ENCODE data around the gene WDFY4. TPM values are rescaled to one million over a fixed set of nuclear protein-coding genes. Genes with fewer than 3 reads are reported as not detected.

WDFY4 gene
- total RNA-seq, 1 experiment from 2014 or later, result not detected

DNA sequence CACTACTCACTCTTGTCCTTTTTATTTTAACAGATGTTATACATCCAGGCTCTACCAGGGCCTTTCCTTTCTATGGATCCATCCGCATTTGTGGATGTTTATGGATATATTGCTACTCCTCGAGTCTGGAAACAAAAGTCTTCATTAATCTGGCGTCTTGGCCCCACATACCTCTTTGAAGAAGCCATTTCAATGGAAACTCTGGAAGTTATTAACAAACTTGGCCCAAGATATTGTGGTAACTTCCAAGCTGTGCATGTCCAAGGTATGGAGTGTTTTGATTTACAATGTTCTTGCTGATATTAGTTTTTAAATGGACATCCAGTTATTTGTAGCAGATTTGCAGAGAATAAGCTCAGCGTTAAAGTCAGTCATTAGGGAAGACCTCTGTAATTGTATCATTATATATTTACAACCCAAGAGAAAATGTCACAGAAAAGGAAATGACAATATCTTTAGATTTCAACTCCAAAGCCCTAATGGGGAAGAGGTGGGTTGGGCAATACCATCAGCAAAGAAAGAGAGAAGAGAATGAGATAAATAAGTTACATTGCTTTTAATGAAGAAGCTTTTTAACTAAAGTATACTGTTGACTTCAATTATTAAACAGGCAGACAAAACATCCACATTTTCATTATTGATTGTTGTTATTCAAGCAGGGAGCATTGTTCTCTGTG is 102.1 kb downstream of the WDFY4 start:
- Histone ChIP-seq H3K27me3 (ENCODE audit: insufficient read depth, low read length) (0 out of 2 replicates have a peak, but pooled peaks cover 2% of the 10 kb centered on the region), H2BK12ac (ENCODE audit: insufficient read length, low read depth, low read length) (no peak overlapping the region), H3K4me2 (ENCODE audit: insufficient read depth, insufficient read length, low read length) (no peak overlapping the region), H3K79me1 (ENCODE audit: insufficient read depth, low read depth, low read length, poor library complexity, severe bottlenecking) (no peaks in the 10 kb centered on the region), H3K56ac (ENCODE audit: insufficient read length, low read depth, low read length) (no peak overlapping the region), H2BK15ac (ENCODE audit: low read depth, low read length) (no peak overlapping the region), H2BK5ac (ENCODE audit: insufficient read length, low read length) (no peak overlapping the region), H3K4ac (ENCODE audit: low read depth, low read length) (no peak overlapping the region), H3K14ac (ENCODE audit: insufficient read depth, low read length) (no peak overlapping the region), H3K23me2 (ENCODE audit: insufficient read length, low read depth, low read length, poor library complexity, severe bottlenecking) (no peaks in the 10 kb centered on the region), H4K5ac (ENCODE audit: insufficient read length, low read depth, low read length) (no peak overlapping the region), H2BK20ac (ENCODE audit: low read depth, low read length, poor library complexity, severe bottlenecking) (no peak overlapping the region), H2BK120ac (ENCODE audit: low read depth, low read length, poor library complexity, severe bottlenecking) (no peak overlapping the region), H4K91ac (ENCODE audit: insufficient read length, low read depth, low read length) (no peak overlapping the region), H3K9me3 (ENCODE audit: control insufficient read depth, low read depth, low read length) (no peaks in the 10 kb centered on the region), H3K4me1 (ENCODE audit: insufficient read depth, low read length) (no peaks in the 10 kb centered on the region), H3K79me2 (ENCODE audit: insufficient read depth, low read length) (no peaks in the 10 kb centered on the region), H2AFZ (ENCODE audit: low read length) (no peak overlapping the region), H2AK5ac (ENCODE audit: insufficient read length, low read length) (no peak overlapping the region), H3K27ac (ENCODE audit: insufficient read length, low read depth, low read length) (no peak overlapping the region), H4K20me1 (ENCODE audit: control insufficient read depth, insufficient read depth, insufficient read length) (no peaks in the 10 kb centered on the region), H4K8ac (replicated peaks; ENCODE audit: insufficient read length, low read depth, low read length) (no peak overlapping the region), H3K23ac (ENCODE audit: insufficient read length, low read depth, low read length) (no peak overlapping the region), H3K18ac (ENCODE audit: insufficient read length, low read depth, low read length) (no peak overlapping the region), H3K9ac (ENCODE audit: extremely low read depth, insufficient read length, low read length) (no peak overlapping the region), H3T11ph (ENCODE audit: low read length) (no peak overlapping the region)
- Mint-ChIP-seq H3K4me3 (no peak overlapping the region), H3K9me3 (no peaks in the 10 kb centered on the region), H3K36me3 (ENCODE audit: insufficient read depth in 1 of 3, low read depth in 3 of 3) (no peaks in the 10 kb centered on the region), H3K27me3 (ENCODE audit: low read depth) (peaks cover 16% of the 10 kb centered on the region), H3K27ac (no peak overlapping the region), H3K4me1 (no peaks in the 10 kb centered on the region)
- WGBS (ENCODE audit: extremely low coverage, insufficient read length, low lambda C conversion rate), result no CpG with 5 or more reads among the region's 4 CpGs
- TF ChIP-seq, protein P1, sequence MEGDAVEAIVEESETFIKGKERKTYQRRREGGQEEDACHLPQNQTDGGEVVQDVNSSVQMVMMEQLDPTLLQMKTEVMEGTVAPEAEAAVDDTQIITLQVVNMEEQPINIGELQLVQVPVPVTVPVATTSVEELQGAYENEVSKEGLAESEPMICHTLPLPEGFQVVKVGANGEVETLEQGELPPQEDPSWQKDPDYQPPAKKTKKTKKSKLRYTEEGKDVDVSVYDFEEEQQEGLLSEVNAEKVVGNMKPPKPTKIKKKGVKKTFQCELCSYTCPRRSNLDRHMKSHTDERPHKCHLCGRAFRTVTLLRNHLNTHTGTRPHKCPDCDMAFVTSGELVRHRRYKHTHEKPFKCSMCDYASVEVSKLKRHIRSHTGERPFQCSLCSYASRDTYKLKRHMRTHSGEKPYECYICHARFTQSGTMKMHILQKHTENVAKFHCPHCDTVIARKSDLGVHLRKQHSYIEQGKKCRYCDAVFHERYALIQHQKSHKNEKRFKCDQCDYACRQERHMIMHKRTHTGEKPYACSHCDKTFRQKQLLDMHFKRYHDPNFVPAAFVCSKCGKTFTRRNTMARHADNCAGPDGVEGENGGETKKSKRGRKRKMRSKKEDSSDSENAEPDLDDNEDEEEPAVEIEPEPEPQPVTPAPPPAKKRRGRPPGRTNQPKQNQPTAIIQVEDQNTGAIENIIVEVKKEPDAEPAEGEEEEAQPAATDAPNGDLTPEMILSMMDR (conservative IDR thresholded peaks at IDR 0.05), result no peak
- no peak for DNase-seq

Data from H9 (cell line).